Effector memory CD4-positive, alpha-beta T cell (primary cell): ENCODE results near the gene GOLGA8T.
A peak's percentile ranks its signal among the peaks of the same experiment; 100 is the strongest.
"Not testable (repeated sequence)": the region's sequence is repeated elsewhere in the genome, so short reads cannot be mapped to it uniquely, and the experiment has no call there.

Source experiments
- DNase-seq, 3 donors: peaks; one replicate each; pipeline ENCODE4 v3.0.0-alpha.2; 2020
- H3K27ac ChIP-seq: 2 replicates; pipeline ENCODE4 v1.7.0; 2013; ENCODE audit warnings: mild to moderate bottlenecking, low read length, moderate library complexity; ENCODE audit not compliant: insufficient read depth, poor library complexity, severe bottlenecking
- H3K27me3 ChIP-seq: replicated peaks from 2 replicates; pipeline ENCODE4 v1.7.0; 2013; ENCODE audit warnings: mild to moderate bottlenecking, low read length; ENCODE audit not compliant: insufficient read depth, control insufficient read depth, poor library complexity, severe bottlenecking
- H3K36me3 ChIP-seq: 2 replicates; pipeline ENCODE4 v1.7.0; 2013; ENCODE audit warnings: mild to moderate bottlenecking, low read length, moderate library complexity; ENCODE audit not compliant: control insufficient read depth, insufficient read depth
- H3K4me1 ChIP-seq: 2 replicates; pipeline ENCODE4 v1.7.0; 2013; ENCODE audit warnings: low read length, mild to moderate bottlenecking; ENCODE audit not compliant: control insufficient read depth, insufficient read depth, poor library complexity, severe bottlenecking
- H3K4me3 ChIP-seq: 2 replicates; pipeline ENCODE4 v1.7.0; 2013; ENCODE audit warnings: low read length, low read depth, mild to moderate bottlenecking; ENCODE audit not compliant: insufficient read depth, poor library complexity, severe bottlenecking
- H3K9me3 ChIP-seq: 2 replicates; pipeline ENCODE4 v1.7.0; 2013; ENCODE audit warnings: mild to moderate bottlenecking, low read length, moderate library complexity; ENCODE audit not compliant: control insufficient read depth

GOLGA8T gene

GRCh38 chr15:30163759-30164158, 28.9 kb downstream of the GOLGA8T start:
- not testable (repeated sequence) for H3K4me3 ChIP-seq, H3K4me1 ChIP-seq, H3K27me3 ChIP-seq, H3K27ac ChIP-seq, H3K36me3 ChIP-seq, H3K9me3 ChIP-seq, DNase-seq

- DNase-seq, H3K36me3 ChIP-seq, H3K4me3 ChIP-seq, H3K27ac ChIP-seq, H3K9me3 ChIP-seq, H3K4me1 ChIP-seq, H3K27me3 ChIP-seq: not testable (repeated sequence)
These were observed 29.4 kb downstream of the GOLGA8T start for GRCh38 chr15:30164257-30164656.

- not testable (repeated sequence) for H3K4me1 ChIP-seq, H3K9me3 ChIP-seq, H3K36me3 ChIP-seq, H3K27ac ChIP-seq, H3K27me3 ChIP-seq, DNase-seq, H3K4me3 ChIP-seq
These were observed 32.6 kb downstream of the GOLGA8T start for GRCh38 chr15:30167403-30167802.

GRCh38 chr15:30167886-30168285, 33.0 kb downstream of the GOLGA8T start:
- H3K27ac ChIP-seq, H3K4me3 ChIP-seq, H3K9me3 ChIP-seq, H3K27me3 ChIP-seq, H3K36me3 ChIP-seq, DNase-seq, H3K4me1 ChIP-seq: not testable (repeated sequence)

- not testable (repeated sequence) for H3K27me3 ChIP-seq, H3K36me3 ChIP-seq, H3K27ac ChIP-seq, H3K9me3 ChIP-seq, H3K4me1 ChIP-seq, H3K4me3 ChIP-seq, DNase-seq
These were observed 36.6 kb downstream of the GOLGA8T start for GRCh38 chr15:30171452-30171851.

- DNase-seq = peak; percentile 45 to 63 (median 46)
- H3K9me3 ChIP-seq, H3K27me3 ChIP-seq, H3K4me3 ChIP-seq, H3K36me3 ChIP-seq, H3K4me1 ChIP-seq, H3K27ac ChIP-seq: not testable (repeated sequence)
These were observed 38.3 kb downstream of the GOLGA8T start for GRCh38 chr15:30173041-30173608.

- H3K27ac ChIP-seq, H3K4me1 ChIP-seq, H3K36me3 ChIP-seq, DNase-seq, H3K27me3 ChIP-seq, H3K4me3 ChIP-seq, H3K9me3 ChIP-seq: not testable (repeated sequence)
These were observed 40.4 kb downstream of the GOLGA8T start for GRCh38 chr15:30175291-30175690.

- H3K27me3 ChIP-seq, DNase-seq, H3K4me3 ChIP-seq, H3K36me3 ChIP-seq, H3K27ac ChIP-seq, H3K9me3 ChIP-seq, H3K4me1 ChIP-seq: not testable (repeated sequence)
These were observed 41.8 kb downstream of the GOLGA8T start for GRCh38 chr15:30176613-30177012.

- not testable (repeated sequence) for H3K36me3 ChIP-seq, H3K9me3 ChIP-seq, H3K4me3 ChIP-seq, H3K4me1 ChIP-seq, H3K27me3 ChIP-seq, H3K27ac ChIP-seq, DNase-seq
These were observed 45.0 kb downstream of the GOLGA8T start for GRCh38 chr15:30179814-30180213.

GRCh38 chr15:30185495-30185894, 50.6 kb downstream of the GOLGA8T start:
- not testable (repeated sequence) for H3K27ac ChIP-seq, DNase-seq, H3K9me3 ChIP-seq, H3K27me3 ChIP-seq, H3K4me3 ChIP-seq, H3K36me3 ChIP-seq, H3K4me1 ChIP-seq

GRCh38 chr15:30187429-30187828, 52.6 kb downstream of the GOLGA8T start:
- not testable (repeated sequence) for H3K36me3 ChIP-seq, H3K9me3 ChIP-seq, H3K27me3 ChIP-seq, H3K4me1 ChIP-seq, H3K4me3 ChIP-seq, H3K27ac ChIP-seq, DNase-seq
